OCI-LY1 (cell line): ENCODE data around the gene AKAP13.

Source experiments
- EZH2 ChIP-seq: fragments of 200-600 bp; sonication (generic), shearing (Covaris generic); IDR thresholded peaks from 2 replicates; pipeline ENCODE4 v1.8.0; 2017; ENCODE audit warnings: borderline replicate concordance, mixed run types, mild to moderate bottlenecking, antibody characterized with exemption, low read length, moderate library complexity, mixed read lengths
- TF ChIP-seq, protein P1 (sequence below): fragments of 200-600 bp; sonication (generic), shearing (Covaris generic); IDR thresholded peaks from 2 replicates; pipeline ENCODE4 v1.5.1; 2017; ENCODE audit warnings: mild to moderate bottlenecking, antibody characterized with exemption, low read length, moderate library complexity, mixed read lengths

GRCh38 chr15:85741662-85742061, 361.3 kb downstream of the AKAP13 start:
- TF ChIP-seq, protein P1, sequence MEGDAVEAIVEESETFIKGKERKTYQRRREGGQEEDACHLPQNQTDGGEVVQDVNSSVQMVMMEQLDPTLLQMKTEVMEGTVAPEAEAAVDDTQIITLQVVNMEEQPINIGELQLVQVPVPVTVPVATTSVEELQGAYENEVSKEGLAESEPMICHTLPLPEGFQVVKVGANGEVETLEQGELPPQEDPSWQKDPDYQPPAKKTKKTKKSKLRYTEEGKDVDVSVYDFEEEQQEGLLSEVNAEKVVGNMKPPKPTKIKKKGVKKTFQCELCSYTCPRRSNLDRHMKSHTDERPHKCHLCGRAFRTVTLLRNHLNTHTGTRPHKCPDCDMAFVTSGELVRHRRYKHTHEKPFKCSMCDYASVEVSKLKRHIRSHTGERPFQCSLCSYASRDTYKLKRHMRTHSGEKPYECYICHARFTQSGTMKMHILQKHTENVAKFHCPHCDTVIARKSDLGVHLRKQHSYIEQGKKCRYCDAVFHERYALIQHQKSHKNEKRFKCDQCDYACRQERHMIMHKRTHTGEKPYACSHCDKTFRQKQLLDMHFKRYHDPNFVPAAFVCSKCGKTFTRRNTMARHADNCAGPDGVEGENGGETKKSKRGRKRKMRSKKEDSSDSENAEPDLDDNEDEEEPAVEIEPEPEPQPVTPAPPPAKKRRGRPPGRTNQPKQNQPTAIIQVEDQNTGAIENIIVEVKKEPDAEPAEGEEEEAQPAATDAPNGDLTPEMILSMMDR = no peak
- no peak for TF ChIP-seq EZH2
